ENCODE results near the gene ARF1. TPM values are rescaled to one million over a fixed set of nuclear protein-coding genes. Genes with fewer than 3 reads are reported as not detected.
A peak's percentile ranks its signal among the peaks of the same experiment; 100 is the strongest.

The ARF1 gene
- total and polyA plus RNA-seq, 2 of the 13 experiments (the other 11 are each of a cell fraction or from before 2014, with no cell fraction given), result 186 to 327 TPM

DNA sequence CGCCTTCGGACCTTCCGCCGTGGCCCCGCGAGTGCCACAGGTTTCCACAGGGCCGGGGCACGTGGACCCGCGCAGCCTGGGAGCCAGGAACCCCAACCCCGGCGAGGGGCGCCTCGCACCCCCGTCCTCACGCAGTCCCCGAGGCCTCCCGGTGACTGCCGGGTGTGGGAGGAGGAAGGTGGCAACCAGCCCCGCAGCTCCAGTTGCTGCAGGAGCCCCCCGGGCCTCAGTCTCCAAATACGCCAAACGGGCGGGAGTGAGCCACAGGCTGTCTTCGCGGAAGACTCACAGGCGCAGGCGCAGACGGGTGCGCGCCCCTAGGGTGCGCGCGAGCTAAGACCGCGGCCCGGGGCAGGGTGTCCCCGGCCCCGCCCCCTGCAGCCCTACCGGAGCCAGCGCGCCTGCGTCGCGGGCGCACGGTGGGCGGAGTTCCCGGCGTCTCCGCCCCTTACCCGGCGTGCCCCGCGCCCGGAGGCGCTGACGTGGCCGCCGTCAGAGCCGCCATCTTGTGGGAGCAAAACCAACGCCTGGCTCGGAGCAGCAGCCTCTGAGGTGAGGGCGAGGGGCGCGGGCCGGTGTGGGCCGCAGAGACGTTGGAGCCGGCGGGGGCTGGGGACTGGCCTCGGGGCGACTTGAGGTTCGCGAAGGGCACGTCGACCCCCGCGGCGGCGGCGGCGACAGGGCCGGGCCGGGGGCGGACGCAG lies at the start of gene ARF1 (continued):
- TF ChIP-seq, protein P1, sequence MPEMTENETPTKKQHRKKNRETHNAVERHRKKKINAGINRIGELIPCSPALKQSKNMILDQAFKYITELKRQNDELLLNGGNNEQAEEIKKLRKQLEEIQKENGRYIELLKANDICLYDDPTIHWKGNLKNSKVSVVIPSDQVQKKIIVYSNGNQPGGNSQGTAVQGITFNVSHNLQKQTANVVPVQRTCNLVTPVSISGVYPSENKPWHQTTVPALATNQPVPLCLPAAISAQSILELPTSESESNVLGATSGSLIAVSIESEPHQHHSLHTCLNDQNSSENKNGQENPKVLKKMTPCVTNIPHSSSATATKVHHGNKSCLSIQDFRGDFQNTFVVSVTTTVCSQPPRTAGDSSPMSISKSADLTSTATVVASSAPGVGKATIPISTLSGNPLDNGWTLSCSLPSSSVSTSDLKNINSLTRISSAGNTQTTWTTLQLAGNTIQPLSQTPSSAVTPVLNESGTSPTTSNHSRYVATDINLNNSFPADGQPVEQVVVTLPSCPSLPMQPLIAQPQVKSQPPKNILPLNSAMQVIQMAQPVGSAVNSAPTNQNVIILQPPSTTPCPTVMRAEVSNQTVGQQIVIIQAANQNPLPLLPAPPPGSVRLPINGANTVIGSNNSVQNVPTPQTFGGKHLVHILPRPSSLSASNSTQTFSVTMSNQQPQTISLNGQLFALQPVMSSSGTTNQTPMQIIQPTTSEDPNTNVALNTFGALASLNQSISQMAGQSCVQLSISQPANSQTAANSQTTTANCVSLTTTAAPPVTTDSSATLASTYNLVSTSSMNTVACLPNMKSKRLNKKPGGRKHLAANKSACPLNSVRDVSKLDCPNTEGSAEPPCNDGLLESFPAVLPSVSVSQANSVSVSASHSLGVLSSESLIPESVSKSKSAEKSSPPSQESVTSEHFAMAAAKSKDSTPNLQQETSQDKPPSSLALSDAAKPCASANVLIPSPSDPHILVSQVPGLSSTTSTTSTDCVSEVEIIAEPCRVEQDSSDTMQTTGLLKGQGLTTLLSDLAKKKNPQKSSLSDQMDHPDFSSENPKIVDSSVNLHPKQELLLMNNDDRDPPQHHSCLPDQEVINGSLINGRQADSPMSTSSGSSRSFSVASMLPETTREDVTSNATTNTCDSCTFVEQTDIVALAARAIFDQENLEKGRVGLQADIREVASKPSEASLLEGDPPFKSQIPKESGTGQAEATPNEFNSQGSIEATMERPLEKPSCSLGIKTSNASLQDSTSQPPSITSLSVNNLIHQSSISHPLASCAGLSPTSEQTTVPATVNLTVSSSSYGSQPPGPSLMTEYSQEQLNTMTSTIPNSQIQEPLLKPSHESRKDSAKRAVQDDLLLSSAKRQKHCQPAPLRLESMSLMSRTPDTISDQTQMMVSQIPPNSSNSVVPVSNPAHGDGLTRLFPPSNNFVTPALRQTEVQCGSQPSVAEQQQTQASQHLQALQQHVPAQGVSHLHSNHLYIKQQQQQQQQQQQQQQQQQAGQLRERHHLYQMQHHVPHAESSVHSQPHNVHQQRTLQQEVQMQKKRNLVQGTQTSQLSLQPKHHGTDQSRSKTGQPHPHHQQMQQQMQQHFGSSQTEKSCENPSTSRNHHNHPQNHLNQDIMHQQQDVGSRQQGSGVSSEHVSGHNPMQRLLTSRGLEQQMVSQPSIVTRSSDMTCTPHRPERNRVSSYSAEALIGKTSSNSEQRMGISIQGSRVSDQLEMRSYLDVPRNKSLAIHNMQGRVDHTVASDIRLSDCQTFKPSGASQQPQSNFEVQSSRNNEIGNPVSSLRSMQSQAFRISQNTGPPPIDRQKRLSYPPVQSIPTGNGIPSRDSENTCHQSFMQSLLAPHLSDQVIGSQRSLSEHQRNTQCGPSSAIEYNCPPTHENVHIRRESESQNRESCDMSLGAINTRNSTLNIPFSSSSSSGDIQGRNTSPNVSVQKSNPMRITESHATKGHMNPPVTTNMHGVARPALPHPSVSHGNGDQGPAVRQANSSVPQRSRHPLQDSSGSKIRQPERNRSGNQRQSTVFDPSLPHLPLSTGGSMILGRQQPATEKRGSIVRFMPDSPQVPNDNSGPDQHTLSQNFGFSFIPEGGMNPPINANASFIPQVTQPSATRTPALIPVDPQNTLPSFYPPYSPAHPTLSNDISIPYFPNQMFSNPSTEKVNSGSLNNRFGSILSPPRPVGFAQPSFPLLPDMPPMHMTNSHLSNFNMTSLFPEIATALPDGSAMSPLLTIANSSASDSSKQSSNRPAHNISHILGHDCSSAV (CRISPR knock-in tag; IDR thresholded peaks at IDR 0.05; ENCODE audit: borderline replicate concordance), result peak; percentile 92; the same call in 1 of the 2 replicates
- TF ChIP-seq ZNF232 (CRISPR knock-in tag; IDR thresholded peaks at IDR 0.05; ENCODE audit: borderline replicate concordance), result 0 out of 2 replicates have a peak, but pooled peaks have one; percentile 67
- peak; percentile 52 for TF ChIP-seq MED1 (CRISPR knock-in tag; IDR thresholded peaks at IDR 0.05)
- TF ChIP-seq, protein P2, sequence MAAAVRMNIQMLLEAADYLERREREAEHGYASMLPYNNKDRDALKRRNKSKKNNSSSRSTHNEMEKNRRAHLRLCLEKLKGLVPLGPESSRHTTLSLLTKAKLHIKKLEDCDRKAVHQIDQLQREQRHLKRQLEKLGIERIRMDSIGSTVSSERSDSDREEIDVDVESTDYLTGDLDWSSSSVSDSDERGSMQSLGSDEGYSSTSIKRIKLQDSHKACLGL (CRISPR knock-in tag; IDR thresholded peaks at IDR 0.05), result peak; percentile 66
- TF ChIP-seq ZEB1 (IDR thresholded peaks at IDR 0.05; ENCODE audit: insufficient replicate concordance, low read depth), result no peak
- 0 out of 2 replicates have a peak, but pooled peaks have one; percentile 29 for TF ChIP-seq ZNF772 (CRISPR knock-in tag; IDR thresholded peaks at IDR 0.05)
- TF ChIP-seq RFX3 (CRISPR knock-in tag; IDR thresholded peaks at IDR 0.05), result no peak
- TF ChIP-seq ZNF446 (CRISPR knock-in tag; IDR thresholded peaks at IDR 0.05), result peak; percentile 56; the same call in 1 of the 2 replicates
- 0 out of 2 replicates have a peak, but pooled peaks have one; percentile 39 for TF ChIP-seq AHR (CRISPR knock-in tag; IDR thresholded peaks at IDR 0.05)
- no peak for TF ChIP-seq ATRX (CRISPR knock-in tag; IDR thresholded peaks at IDR 0.05; ENCODE audit: borderline replicate concordance)
- peak; percentile 65 for TF ChIP-seq PHF20 (CRISPR knock-in tag; IDR thresholded peaks at IDR 0.05)
- TF ChIP-seq FOXA3 (CRISPR knock-in tag; IDR thresholded peaks at IDR 0.05), result peak; percentile 24; the same call in 1 of the 2 replicates
- TF ChIP-seq, protein P3, sequence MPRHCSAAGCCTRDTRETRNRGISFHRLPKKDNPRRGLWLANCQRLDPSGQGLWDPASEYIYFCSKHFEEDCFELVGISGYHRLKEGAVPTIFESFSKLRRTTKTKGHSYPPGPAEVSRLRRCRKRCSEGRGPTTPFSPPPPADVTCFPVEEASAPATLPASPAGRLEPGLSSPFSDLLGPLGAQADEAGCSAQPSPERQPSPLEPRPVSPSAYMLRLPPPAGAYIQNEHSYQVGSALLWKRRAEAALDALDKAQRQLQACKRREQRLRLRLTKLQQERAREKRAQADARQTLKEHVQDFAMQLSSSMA (CRISPR knock-in tag; IDR thresholded peaks at IDR 0.05), result peak; percentile 42; the same call in 1 of the 2 replicates
- no peak for TF ChIP-seq MTA3 (CRISPR knock-in tag; IDR thresholded peaks at IDR 0.05)
- peak; percentile 97 for TF ChIP-seq ZMYM3 (CRISPR knock-in tag; IDR thresholded peaks at IDR 0.05)
- TF ChIP-seq ZNF562 (CRISPR knock-in tag; IDR thresholded peaks at IDR 0.05; ENCODE audit: borderline replicate concordance), result no peak; the same call in 1 of the 2 replicates
- TF ChIP-seq, protein P4, sequence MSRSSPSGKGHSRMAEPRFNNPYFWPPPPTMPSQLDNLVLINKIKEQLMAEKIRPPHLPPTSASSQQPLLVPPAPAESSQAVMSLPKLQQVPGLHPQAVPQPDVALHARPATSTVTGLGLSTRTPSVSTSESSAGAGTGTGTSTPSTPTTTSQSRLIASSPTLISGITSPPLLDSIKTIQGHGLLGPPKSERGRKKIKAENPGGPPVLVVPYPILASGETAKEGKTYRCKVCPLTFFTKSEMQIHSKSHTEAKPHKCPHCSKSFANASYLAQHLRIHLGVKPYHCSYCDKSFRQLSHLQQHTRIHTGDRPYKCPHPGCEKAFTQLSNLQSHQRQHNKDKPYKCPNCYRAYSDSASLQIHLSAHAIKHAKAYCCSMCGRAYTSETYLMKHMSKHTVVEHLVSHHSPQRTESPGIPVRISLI (CRISPR knock-in tag; IDR thresholded peaks at IDR 0.05; ENCODE audit: borderline replicate concordance), result no peak
- TF ChIP-seq ZNF205 (CRISPR knock-in tag; IDR thresholded peaks at IDR 0.05), result no peak
- peak; percentile 74; the same call in 1 of the 2 replicates for TF ChIP-seq NCOA1 (CRISPR knock-in tag; IDR thresholded peaks at IDR 0.05)
- TF ChIP-seq NFKB2 (CRISPR knock-in tag; IDR thresholded peaks at IDR 0.05; ENCODE audit: borderline replicate concordance), result peak; percentile 53; the same call in 1 of the 2 replicates
